ENCODE measurements around the gene SRRM2. TPM values are rescaled to one million over a fixed set of nuclear protein-coding genes. Genes with fewer than 3 reads are reported as not detected.

Gene SRRM2
- total RNA-seq, 1 experiment from 2014 or later: 49.1 TPM

GRCh38 chr16:2819179-2819938 is 66.9 kb downstream of the SRRM2 start:
- H3K36me3 ChIP-seq: no peaks in the 10 kb centered on the region
- peaks cover 33% of the 10 kb centered on the region for H3K27me3 ChIP-seq (replicated peaks)
- DNase-seq (ENCODE audit: low read depth in 1 of 2, low spot score in 2 of 2): no peak
- H3K4me1 ChIP-seq (replicated peaks): no peaks in the 10 kb centered on the region
- no peak overlapping the region for H3K27ac ChIP-seq
- H3K9me3 ChIP-seq (replicated peaks): no peaks in the 10 kb centered on the region
- no peak overlapping the region for H3K4me3 ChIP-seq

- H3K36me3 ChIP-seq: no peaks in the 10 kb centered on the region
- no peak overlapping the region for H3K4me3 ChIP-seq
- H3K27me3 ChIP-seq (replicated peaks): peaks cover 31% of the 10 kb centered on the region
- no peaks in the 10 kb centered on the region for H3K9me3 ChIP-seq (replicated peaks)
- no peaks in the 10 kb centered on the region for H3K4me1 ChIP-seq (replicated peaks)
- DNase-seq (ENCODE audit: low read depth in 1 of 2, low spot score in 2 of 2): peak in 1 of 2 experiments; percentile 31
- no peak overlapping the region for H3K27ac ChIP-seq
These were observed 67.7 kb downstream of the SRRM2 start for GRCh38 chr16:2819939-2820835.

Other genes starting within 250 kb of the SRRM2 start
- gene ATP6V0C, start 238.7 kb upstream of the SRRM2 start, total RNA-seq (2014; rRNA removed; shearing (Covaris generic)): 44.6 and 69.7 TPM in 2 replicates
- gene AMDHD2, start 232.3 kb upstream of the SRRM2 start, total RNA-seq (2014; rRNA removed; shearing (Covaris generic)): 12.6 and 22.1 TPM in 2 replicates
- gene CEMP1, start 221.2 kb upstream of the SRRM2 start, total RNA-seq (2014; rRNA removed; shearing (Covaris generic)): not detected in 2 replicates
- 20.3 and 21.9 TPM in 2 replicates for gene PDPK1, start 214.6 kb upstream of the SRRM2 start, total RNA-seq (2014; rRNA removed; shearing (Covaris generic))
- gene KCTD5, start 70.1 kb upstream of the SRRM2 start, total RNA-seq (2014; rRNA removed; shearing (Covaris generic)): 57.7 and 95.0 TPM in 2 replicates
- gene PRSS27, start 32.4 kb upstream of the SRRM2 start, total RNA-seq (2014; rRNA removed; shearing (Covaris generic)): 0.37 TPM in 1 of 2 replicates, not detected in the other
- 311 and 727 TPM in 2 replicates for gene ELOB, start 24.6 kb downstream of the SRRM2 start, total RNA-seq (2014; rRNA removed; shearing (Covaris generic))
- not detected in 2 replicates for gene PRSS33, start 34.9 kb downstream of the SRRM2 start, total RNA-seq (2014; rRNA removed; shearing (Covaris generic))
- gene PRSS41, start 45.8 kb downstream of the SRRM2 start, total RNA-seq (2014; rRNA removed; shearing (Covaris generic)): not detected in 2 replicates
- gene PRSS21, start 64.6 kb downstream of the SRRM2 start, total RNA-seq (2014; rRNA removed; shearing (Covaris generic)): not detected in 2 replicates
- gene ZG16B, start 77.7 kb downstream of the SRRM2 start, total RNA-seq (2014; rRNA removed; shearing (Covaris generic)): 0.11 and 0.53 TPM in 2 replicates
- gene PRSS22, start 105.5 kb downstream of the SRRM2 start, total RNA-seq (2014; rRNA removed; shearing (Covaris generic)): not detected in 2 replicates
- gene FLYWCH2, start 130.6 kb downstream of the SRRM2 start, total RNA-seq (2014; rRNA removed; shearing (Covaris generic)): 72.0 and 82.4 TPM in 2 replicates
- 14.7 and 17.6 TPM in 2 replicates for gene FLYWCH1, start 159.3 kb downstream of the SRRM2 start, total RNA-seq (2014; rRNA removed; shearing (Covaris generic))
- not detected in 2 replicates for gene KREMEN2, start 211.6 kb downstream of the SRRM2 start, total RNA-seq (2014; rRNA removed; shearing (Covaris generic))
- 29.9 and 44.0 TPM in 2 replicates for gene PAQR4, start 216.7 kb downstream of the SRRM2 start, total RNA-seq (2014; rRNA removed; shearing (Covaris generic))
- 66.4 and 80.8 TPM in 2 replicates for gene PKMYT1, start 227.8 kb downstream of the SRRM2 start, total RNA-seq (2014; rRNA removed; shearing (Covaris generic))